SKM-1 treated with dmso at 0.1 percent for 144 hours (cell line): ENCODE measurements around the gene PRKCB.
"Not testable (repeated sequence)": the region's sequence is repeated elsewhere in the genome, so short reads cannot be mapped to it uniquely, and the experiment has no call there.

Experiments
- DNase-seq: peaks from one replicate; lab custom pipeline; 2025; ENCODE audit not compliant: unreplicated experiment; lab: John Stamatoyannopoulos, UW

Gene PRKCB

GRCh38 chr16:24204150-24204665 lies 368.4 kb downstream of the PRKCB start:
- no peak for DNase-seq

- DNase-seq = no peak
Measured at GRCh38 chr16:24206926-24207325, 371.1 kb downstream of the PRKCB start.

- DNase-seq = no peak
Measured at GRCh38 chr16:24208710-24209109, 372.9 kb downstream of the PRKCB start.

- no peak for DNase-seq
Measured at GRCh38 chr16:24214992-24215391, 379.2 kb downstream of the PRKCB start.

GRCh38 chr16:24216961-24217360 lies 381.2 kb downstream of the PRKCB start:
- no peak for DNase-seq

GRCh38 chr16:24217461-24217860 lies 381.7 kb downstream of the PRKCB start:
- DNase-seq = no peak

GRCh38 chr16:24218299-24218698 lies 382.5 kb downstream of the PRKCB start:
- no peak for DNase-seq

- DNase-seq = no peak
Measured at GRCh38 chr16:24221219-24221618, 385.4 kb downstream of the PRKCB start.

- DNase-seq = no peak
Measured at GRCh38 chr16:24228514-24228913, 392.7 kb downstream of the PRKCB start.

GRCh38 chr16:24232936-24233335 lies 397.2 kb downstream of the PRKCB start:
- no peak for DNase-seq

- no peak for DNase-seq
Measured at GRCh38 chr16:24234737-24235136, 399.0 kb downstream of the PRKCB start.

GRCh38 chr16:24235806-24236205 lies 400.0 kb downstream of the PRKCB start:
- no peak for DNase-seq

- not testable (repeated sequence) for DNase-seq
Measured at GRCh38 chr16:24238846-24239245, 403.1 kb downstream of the PRKCB start.

GRCh38 chr16:24246911-24247607 lies 411.3 kb downstream of the PRKCB start:
- no peak for DNase-seq

GRCh38 chr16:24253192-24253591 lies 417.4 kb downstream of the PRKCB start:
- DNase-seq = peak; percentile 31

GRCh38 chr16:24255456-24256371 lies 419.9 kb downstream of the PRKCB start, which contains the start of gene CACNG3:
TSS of gene CACNG3 (plus strand) at chr16:24256335. CDS start at chr16:24256755, 420 bp downstream.
- DNase-seq = no peak

GRCh38 chr16:24257958-24258357 lies 422.2 kb downstream of the PRKCB start:
- no peak for DNase-seq

GRCh38 chr16:24258791-24259190 lies 423.0 kb downstream of the PRKCB start:
- DNase-seq = no peak

GRCh38 chr16:24262816-24263215 lies 427.0 kb downstream of the PRKCB start:
- DNase-seq = no peak
